UCSD-AML1 (cell line): ENCODE measurements around the gene DIRAS1.

Experiments used
- DNase-seq: peaks from one replicate; lab custom pipeline; 2025; ENCODE audit not compliant: unreplicated experiment; lab: John Stamatoyannopoulos, UW

DIRAS1 gene

DNA sequence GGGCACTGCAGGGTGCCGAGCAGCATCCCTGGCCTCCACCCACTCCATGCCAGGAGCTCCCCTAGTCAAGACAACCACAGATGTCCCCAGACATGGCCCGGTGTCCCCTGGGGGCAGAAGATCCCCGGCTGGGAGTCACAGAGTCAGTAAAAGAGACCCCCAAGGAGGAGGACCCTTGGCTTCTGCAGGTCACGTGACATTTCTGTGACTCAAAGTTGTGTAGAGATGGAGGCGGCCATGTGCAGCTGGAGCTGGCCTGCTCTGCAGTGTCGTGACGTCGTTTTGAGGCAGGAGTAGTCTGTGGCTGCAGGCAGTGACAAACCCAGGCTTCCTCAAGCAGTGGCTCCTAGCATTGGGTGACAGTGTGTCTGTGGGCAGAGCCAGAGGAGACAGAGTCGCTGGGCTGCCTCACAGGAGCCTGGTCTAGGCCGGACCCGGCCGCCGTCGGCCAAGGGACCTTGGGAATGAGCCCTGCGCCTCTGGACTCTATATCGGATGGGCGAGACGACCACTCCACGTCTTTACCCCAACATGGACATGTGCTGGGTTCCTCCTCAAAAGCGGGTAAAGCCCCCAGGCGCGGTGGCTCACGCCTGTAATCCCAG, 7.7 kb upstream of the DIRAS1 start:
- no peak for DNase-seq

DNA sequence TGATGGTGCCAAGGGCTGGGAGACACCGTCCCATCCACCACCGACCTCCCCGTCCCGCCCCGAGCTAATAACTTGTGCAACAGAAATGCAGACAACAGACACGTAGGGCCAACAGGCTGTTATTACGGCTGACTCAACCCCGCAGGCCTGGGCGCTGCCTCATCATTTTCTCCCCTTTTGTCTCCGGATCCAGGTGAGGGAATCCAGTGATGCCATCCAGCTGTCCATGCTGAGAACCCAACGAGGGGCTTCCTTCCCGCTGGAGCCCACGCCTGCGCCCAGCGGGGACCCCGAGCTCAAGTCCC, 6.4 kb upstream of the DIRAS1 start:
- DNase-seq: no peak

DNA sequence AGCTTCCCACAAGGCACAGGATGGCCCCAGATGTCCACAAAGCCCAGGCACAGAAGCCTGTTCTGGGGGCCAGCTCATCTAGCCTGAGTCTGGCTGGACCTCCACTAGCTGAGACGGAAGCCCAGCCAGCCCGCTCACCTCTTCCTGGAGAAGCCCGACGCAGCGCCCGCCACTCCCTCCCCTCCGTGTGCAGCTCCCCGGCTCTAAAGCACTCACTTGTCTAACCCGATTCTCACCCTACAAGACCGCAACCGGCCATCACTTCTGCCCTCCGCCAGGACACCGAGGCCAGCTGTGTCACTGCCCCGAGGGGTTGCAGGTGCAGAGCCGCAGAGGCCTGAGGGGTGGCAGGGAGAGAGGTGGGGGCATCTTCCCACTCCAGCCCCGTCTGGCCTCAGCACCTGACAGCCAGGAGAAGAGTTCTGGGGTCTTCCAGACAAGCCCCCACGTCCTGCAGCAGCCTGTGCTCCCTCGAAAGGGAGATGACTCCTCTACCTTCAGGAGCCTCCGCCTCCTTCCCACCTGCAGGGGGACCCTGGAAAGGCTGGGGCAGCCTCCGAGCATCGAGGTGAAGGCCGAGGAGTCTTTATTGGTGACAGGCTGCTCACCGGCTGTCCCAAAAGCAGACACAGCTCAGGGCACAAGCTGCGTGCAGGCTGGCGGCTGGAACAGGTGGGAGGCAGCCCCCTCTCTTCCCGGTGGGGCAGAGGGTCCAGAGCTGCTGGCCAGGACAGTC, 5.9 kb upstream of the DIRAS1 start:
- no peak for DNase-seq

DNA sequence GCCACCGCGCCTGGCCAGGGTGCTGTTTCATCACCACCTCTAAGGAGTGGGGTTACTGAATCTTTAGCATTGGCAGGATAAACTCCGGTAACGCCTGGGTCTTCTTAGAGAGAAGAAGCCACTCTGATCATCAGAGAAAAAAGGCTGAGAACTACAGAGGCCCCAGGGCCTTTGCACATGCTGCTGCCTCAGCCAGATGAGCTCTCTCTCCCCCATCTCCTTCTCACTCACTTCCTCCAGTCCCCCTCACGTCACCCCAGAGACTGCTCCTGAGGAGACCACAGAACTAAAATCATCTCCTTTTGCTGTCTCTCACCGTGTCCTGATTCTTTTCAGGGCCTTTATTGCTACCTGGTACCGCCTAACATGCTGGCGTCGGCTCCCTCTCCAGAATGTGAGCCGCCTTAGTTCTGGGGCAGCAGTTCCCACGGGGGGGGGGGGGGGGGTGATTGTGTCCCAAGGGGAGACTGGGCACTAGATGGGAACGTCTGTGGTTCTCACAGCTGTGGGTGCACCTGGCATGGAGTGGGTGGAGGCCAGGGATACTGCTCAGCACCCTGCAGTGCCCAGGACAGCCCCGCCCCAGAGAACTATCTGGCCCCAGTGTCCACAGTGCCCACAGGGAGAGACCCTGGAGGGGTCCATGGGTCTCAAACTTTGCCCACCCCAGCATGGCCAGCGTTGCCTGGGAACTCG, 5.1 kb upstream of the DIRAS1 start:
- no peak for DNase-seq

DNA sequence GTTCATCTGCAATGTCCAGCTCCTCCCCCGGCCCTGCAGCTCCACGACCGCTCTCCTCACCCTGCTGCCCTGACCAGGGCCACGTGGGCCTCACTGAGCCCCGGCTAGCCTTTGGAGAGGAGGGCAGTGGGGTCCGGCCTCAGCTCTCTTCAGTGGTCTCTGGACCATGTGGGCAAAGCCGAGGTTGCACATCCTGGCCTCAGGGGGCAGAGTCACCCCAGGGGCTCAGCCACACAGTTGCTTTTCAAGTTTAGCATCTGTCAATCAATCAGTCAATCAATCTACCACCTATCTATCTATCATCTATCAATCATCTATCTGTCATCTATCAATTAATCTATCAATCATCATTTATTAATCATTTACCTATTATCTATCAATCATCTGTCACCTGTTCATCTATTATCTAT, 3.0 kb upstream of the DIRAS1 start:
- no peak for DNase-seq

DNA sequence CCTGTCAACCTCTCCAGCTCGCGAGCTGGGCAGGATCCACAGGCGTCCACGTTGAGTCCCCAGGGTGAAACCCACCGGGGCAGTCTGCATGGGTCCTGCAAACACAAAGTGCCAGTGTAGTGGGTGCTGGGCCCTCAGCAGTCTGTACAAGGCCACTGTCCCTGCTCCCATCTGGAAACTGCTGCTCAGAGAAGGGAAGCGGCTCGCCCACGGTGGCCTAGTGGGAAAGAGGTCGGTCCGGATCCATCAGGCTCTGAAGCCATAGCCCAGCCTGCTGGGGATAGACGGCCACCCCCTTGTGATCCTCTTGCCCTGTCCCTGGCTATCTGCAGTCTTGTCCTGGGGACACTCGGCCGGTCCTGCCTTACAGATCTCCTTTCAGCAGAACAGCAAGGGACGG, 2.6 kb upstream of the DIRAS1 start:
- no peak for DNase-seq

DNA sequence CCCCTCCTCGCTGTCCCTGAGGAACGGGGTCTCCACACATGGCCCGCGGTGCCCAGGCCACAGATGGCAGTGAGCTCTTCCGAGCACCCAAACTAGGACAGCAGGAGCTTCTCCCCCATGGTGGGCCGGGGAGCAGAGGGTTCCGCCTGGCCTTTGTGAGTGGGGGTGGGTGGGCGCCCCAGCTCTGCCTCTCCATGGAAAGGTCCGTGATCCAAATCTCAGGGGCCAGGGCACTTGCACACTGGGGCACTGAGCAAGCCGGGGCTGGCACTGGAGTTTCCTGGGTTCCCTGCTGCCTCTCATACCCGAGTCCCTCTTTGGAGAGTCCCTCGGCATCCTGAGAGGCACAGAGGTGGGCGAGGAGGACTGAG, 2.2 kb upstream of the DIRAS1 start:
- DNase-seq: no peak

DNA sequence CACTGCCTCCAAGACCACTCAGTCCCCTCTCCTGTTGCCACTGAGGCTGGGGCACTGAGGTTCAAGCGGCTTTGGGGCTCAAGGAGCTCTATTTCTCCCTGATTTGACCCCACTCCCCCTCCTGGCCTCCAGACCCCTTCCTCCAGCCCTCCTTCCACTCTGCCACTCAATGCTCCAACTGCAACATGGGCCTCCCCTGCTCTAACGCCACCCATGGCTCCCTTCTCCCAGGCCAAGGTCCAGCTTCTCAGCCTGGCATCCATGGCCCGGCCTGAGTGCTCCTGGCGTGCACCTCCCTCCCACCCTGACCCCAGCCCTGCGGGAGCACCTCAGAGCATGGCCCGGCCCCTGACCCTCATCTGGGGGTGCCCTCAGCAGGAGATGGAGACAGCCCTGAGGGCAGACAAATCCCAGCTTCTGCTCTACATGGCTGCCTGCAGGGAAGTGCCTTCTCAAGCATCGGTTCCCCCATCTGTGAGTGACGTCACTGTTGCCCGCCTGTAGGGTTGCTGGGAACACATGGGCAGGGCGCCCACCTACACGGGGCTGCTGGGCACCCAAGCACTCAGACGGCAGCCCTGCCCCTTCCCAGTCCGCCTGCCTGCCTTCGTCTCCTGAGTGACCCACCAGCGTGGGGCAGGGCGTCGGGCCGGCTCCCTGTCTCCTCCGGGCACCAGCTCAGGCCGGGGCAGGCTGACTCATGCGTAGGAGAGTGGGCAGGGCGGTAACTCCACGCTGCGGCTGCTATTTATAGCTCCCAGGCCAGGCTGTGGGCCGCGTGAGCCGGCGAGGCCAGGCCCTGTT, 1.6 kb upstream of the DIRAS1 start:
- peak; percentile 72 for DNase-seq

DNA sequence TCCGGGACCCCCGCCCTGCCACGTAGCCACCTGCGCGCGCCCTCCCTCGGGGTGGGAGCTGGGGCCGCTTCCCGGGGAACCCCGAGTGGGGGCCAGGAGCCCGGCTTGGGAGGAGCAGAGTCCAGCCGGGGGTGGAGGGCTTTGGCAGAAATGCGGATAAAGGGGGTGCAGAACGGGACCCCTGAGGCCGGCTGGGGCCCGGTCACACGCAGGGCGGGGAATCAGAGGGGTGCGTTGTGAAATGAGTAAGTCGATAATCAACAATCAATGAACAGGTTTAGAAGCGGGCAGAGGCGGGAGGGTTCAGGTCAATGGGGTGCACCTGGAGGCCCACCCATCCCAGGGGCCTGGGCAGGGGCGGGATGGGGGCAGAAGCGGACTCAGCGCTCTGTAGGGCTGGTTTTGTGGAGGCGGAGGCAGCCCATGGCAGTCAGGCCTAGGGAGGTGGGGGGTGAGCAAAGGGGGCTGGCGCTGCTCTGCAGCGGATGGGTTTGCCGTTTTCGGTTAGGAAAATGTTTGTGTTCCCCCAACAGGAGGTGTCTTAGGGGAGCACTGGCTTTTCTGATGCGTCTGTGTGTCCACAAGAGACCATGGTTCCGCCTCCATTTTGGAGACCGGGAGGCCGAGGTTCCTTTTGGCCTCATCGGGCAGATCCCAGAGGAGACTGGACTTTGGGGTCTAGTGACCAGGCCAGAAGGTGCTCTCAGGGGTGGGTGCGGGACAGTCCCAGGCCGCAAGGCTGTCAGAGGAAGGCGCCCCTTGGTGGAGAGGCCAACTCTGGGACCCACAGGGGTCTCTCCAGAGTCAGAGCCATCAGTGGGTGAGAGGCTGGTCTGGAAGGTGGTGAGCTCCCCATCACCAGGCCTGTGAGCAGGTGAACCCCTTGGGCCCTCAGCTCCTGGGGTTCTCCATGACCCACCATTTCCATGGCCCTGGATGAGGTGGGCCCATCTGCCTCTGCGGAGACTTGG, 683 bp upstream of the DIRAS1 start:
- no peak for DNase-seq

DNA sequence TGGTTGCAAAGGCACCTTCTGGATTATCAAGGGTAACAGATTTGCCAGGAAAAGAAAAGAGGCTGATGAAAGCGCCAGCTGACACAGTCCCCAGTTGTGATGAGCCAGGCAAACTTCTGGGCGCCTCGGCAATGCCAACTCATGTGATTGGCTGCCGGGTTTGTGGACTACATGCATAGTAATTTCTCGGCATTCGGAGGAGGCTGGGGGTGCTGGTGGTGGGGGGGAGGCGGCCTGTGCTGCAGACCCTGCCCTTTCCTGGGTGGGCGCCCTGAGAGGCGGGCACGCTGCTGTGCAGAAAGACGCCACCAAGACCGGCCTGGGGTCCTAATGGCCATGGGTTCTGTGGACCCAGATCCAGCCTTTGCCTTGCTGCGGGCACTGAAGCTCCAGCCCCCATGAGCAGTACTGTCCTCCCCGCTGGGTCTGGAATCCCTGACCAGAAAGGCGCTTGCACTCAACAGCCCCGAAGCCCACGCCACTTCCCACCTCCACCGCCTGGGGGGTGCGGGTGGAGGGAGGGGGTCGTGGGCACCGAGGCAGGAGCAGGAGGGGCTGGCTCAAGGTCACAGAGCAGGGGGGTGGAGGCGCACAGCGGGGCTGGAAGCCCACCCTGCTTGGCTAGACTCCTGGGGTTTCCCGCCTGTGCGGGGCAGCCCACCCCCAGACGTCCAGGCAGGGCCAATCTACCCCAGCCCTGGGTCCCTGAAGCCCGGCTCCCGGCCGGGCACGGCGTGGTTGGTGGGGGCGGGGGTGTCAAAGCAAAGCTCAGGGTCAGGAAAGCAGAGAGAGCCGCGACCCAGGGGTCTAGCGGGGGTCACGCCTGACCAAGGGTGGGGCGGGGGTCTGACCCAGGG, 1.0 kb downstream of the DIRAS1 start:
- no peak for DNase-seq

DNA sequence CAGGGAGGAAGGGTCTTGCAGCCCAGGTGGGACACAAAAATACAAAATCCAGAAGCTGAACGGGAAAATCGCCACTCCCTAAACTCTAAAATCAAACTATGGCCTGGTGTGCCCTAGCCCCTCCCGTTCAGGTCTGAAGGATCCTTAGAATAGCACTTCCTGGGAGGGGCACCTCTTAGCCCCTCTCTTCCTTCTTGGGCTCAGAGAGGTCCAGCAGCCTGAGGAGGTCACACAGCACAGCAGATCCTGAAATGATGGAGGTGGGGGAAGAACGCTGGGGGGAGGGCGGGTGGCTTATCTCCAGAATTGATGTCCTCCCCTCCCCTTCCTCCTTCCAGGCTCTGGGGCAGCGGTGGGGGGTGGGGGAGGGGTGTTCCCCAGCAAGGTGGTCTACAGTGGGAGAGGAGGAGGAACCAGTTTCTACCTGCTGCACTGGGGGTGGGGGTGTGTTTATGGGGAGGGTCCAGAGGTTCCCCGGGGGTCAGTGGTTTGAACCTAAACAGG, 1.9 kb downstream of the DIRAS1 start:
- no peak for DNase-seq

DNA sequence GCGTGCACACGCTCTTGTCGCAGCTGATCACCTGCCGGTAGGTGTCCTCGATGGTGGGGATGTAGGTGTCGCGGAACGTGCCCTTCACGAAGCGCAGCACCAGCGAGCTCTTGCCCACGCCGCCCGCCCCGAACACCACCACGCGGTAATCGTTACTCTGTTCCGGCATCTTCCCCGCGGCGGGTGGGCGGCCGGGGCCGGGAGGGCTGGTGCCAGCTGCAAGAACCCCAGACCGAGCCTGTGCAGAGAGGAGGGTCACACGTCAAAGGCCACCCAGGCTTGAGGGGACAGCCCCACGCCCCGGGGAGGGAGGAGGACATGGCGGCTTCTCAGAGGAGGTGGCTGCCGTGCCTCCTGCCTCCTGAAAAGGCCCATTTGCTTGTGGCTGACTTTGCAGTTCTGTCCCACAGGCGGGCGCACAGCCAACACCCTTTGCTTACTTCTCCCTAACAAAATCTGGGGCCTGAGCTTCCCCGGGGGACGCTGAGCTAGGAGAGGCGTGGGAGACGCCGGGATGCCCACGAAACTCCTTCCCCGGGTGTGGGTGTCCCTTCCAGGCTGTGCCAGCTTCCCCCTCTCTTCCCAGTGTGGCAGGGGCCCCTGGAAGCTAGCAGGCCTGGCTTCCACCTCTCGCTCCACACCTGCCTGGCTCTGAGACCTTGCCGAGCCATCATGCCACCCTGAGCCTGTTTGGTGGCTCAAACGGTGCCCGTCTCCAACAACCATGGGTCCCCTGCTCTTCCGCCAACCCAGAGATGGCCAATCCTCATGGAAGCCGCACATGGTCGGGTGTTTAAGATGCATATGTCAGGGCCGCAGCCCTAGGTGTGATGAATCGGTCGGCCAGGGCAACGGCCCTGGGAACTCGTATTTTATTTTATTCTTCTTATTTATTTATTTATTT, 3.3 kb downstream of the DIRAS1 start:
- DNase-seq: no peak

DNA sequence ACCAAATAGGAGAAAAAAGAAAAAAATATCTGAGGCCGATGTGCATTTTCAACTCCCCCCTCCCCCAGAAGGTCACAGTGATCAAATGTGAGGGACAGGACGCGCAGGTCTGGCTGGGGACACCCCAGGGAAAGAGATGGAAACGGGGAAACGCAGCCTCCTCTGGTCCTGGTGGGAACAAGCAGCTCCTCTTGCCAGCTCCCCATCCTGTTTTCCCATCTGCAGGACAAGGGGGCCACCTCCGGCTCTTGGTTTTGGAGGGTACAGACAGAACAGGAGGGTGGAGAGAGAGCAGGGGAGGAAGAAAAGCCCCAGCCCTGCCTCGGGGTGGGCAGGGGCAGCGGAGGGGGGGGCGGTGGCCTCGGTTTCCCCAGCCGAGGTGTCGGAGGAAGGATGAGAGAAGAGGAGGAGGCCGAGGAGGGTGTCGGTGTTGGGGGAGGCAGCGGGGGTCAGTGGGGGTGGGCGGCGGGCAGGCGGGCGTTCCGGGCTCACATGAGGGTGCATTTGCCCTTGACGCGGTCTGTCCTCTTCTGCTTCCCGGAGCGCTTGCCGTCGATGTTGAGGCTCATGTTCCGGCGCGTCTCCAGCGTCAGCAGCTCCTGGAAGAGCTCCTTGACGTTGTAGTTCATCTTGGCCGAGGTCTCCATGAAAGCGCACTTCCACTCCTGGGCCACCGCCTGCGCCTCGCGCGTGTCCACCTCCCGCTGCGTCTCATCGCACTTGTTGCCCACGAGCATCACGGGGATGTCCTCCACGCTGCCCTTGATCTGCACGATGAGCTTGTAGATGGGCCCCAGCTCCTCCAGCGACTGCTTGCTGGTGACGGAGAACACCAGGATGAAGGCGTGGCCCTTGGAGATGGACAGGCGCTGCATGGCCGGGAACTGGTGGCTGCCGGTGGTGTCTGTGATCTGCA, 4.2 kb downstream of the DIRAS1 start:
- no peak for DNase-seq

DNA sequence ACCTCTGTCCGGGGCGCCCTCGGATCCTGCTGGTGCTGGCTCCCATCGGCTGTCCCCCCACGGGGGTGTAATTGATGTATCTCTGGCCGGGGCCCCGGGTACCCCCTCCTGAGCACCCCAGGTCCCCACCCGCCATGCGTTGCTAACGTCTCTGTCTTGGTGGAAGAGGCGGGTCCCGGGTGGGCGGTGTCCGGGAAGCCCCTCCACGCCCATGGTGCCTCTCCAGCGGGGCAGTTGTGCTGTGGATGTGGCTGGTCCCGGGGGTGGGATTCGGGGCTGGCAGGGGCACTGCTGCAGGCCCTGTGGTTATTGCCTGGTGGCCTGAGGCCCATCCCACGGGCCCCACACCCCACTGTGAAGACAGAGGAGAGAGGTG, 4.9 kb downstream of the DIRAS1 start:
- DNase-seq: no peak

DNA sequence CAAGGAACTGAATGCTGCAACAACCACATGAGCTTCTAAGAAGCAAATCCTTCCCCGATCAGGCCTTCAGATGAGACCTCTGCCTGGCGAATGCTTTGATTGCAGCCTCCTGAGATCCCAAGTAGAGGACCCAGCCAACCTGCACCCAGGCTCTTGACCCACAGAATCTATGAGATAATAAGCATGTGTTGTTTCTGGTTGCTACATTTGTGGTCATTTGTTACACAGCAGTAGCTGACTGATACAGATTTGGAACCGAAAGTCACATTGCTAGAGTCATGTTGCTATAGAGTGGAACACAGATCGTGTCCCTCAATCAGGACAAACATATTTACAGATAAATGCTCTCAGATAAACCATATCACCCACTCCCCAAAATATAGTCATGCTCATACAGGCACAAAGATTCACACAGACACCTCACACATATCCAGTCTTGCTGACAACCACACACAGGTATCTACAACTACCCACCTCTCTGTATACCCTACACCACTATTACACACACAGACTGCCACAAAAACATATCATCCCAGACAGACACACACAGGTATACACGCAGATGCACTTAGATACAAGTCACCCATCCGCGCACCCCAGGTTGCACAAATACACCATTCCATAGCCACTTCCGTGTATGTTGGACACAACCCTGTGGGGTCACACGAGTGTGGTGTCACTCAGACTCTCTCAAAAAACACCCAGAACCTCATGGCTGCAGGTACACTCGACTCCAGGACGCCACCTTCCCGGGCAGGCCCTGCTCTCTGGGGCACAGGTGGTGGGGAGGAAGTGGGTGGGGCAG, 5.5 kb downstream of the DIRAS1 start:
- DNase-seq: no peak

DNA sequence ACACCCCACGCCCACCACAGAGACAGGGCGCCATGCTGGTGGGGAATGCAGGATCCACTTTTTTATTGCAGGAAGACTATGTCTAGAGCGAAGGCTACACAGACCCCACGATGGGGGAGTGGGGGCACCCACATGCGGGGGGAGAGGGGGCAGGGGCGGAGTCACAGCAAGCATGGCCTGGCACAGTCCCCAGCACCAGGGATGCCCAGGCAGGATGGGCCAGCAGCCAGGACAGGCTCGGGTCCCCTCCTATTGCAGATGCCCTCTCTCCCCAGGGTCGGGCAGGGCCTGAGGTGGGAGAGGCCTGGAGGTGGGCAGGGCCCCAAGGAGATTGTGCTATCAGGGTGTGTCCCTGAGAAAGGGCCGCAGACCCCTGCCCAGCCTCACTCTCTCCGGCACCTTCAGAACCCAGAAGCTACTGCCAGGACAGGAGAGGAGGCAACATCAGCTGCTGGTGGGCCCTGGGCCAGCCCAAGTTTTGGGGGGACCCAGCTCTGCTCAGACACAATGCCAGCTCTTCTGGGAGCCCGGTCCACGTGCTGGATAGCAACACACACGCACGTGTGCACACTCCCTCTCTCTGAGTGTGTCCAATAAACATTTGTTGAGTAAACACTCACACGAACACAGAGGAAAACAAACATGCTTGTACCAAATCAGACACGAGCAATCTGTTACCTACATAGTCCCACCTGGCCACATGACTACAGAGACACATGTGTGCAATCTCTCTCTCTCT, 6.5 kb downstream of the DIRAS1 start:
- no peak for DNase-seq
